Nephron (organoid): ENCODE results near the gene DOCK3.

Experiments used
- H3K27ac Mint-ChIP-seq, 3 experiments: 2 replicates each; pipeline ENCODE4 v1.8.0; 2020; ENCODE audit warnings: mixed read lengths in 3 of 3, mild to moderate bottlenecking in 2 of 3, moderate library complexity in 1 of 3
- H3K27me3 Mint-ChIP-seq: 2 replicates; pipeline ENCODE4 v1.8.0; 2021; ENCODE audit warnings: low read depth, mild to moderate bottlenecking, moderate library complexity, mixed read lengths
- H3K36me3 Mint-ChIP-seq: 2 replicates; pipeline ENCODE4 v1.8.0; 2020; ENCODE audit warnings: low read depth, mixed read lengths
- H3K4me1 Mint-ChIP-seq: 2 replicates; pipeline ENCODE4 v1.8.0; 2020; ENCODE audit warnings: mixed read lengths
- H3K4me3 Mint-ChIP-seq, 3 experiments: 2 replicates each; pipeline ENCODE4 v1.8.0; 2020; ENCODE audit warnings: mild to moderate bottlenecking in 3 of 3, mixed read lengths in 3 of 3, moderate library complexity in 2 of 3
- H3K9me3 Mint-ChIP-seq: 2 replicates; pipeline ENCODE4 v1.8.0; 2020; ENCODE audit warnings: mixed read lengths
- CTCF ChIP-seq, 3 experiments: fragments of 200-600 bp; sonication (generic); IDR thresholded peaks; one replicate each; pipeline ENCODE4 v1.5.0; 2021; ENCODE audit warnings: antibody characterized with exemption in 3 of 3; ENCODE audit not compliant: unreplicated experiment in 3 of 3

Gene DOCK3

DNA sequence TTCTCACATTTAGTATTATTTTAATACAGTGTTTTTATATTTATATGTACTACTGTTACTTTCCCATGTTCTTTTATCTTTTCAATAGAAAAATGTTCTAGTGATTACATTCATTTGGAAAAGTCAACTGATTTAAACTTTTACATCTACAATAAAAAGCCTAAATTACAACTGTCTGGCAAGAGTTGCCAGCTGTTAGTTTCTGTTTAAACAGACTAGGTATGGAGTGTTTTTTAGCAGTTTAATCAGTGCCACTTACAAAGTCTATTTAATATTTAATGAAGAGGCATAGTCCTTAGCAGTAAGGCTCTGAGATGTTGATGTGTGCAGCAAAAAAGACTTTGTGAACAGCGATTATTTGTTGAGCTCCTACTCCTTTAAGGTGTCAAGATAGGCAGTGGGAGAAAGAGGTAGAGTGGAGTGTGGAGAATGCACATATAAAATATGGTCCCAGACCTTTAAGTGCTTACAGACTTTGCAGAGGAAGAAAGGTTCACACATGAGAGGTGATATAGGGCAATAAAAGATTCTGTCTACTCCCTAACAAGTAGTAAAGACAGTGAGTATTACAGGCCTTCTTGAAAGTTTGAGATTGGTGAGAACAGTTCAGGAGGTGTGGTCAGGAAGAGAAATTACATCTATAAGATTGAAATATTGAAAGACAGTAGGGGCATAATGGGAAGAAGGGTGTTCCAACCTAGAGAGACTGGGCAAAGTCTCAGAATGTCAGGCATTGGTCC, 320.5 kb downstream of the DOCK3 start:
- TF ChIP-seq CTCF (IDR thresholded peaks at IDR 0.05; ENCODE audit: unreplicated experiment in 3 of 3): no peak
- no peaks in the 10 kb centered on the region for H3K4me1 Mint-ChIP-seq
- no peaks in the 10 kb centered on the region for H3K36me3 Mint-ChIP-seq
- H3K4me3 Mint-ChIP-seq: no peak overlapping the region
- no peak overlapping the region for H3K27ac Mint-ChIP-seq
- no peaks in the 10 kb centered on the region for H3K27me3 Mint-ChIP-seq
- peaks cover 13% of the 10 kb centered on the region for H3K9me3 Mint-ChIP-seq

DNA sequence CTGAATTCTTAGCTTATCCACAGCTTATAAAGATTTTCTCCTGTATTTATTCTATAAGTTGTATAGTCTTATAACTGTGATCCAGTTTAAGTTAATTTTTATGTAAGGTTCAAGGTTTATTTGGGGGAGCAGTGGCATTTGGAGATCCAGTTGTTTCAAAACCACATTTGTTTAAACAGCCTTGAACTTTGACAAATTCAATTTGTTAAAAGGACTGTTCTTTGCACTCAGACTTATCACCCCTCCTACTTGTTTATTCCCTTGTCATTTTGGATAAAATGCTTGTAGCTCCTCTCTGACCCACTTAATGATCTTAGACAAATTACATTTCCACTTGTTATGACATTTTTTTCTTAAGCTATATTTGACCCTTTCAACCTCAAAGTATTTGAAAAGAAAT, 327.8 kb downstream of the DOCK3 start:
- Mint-ChIP-seq H3K4me3 (no peak overlapping the region), H3K9me3 (no peaks in the 10 kb centered on the region), H3K27me3 (no peaks in the 10 kb centered on the region), H3K27ac (no peak overlapping the region), H3K4me1 (no peaks in the 10 kb centered on the region), H3K36me3 (no peaks in the 10 kb centered on the region)
- no peak for TF ChIP-seq CTCF (IDR thresholded peaks at IDR 0.05; ENCODE audit: unreplicated experiment in 3 of 3)

- no peaks in the 10 kb centered on the region for H3K4me1 Mint-ChIP-seq
- no peak overlapping the region for H3K27ac Mint-ChIP-seq
- no peaks in the 10 kb centered on the region for H3K27me3 Mint-ChIP-seq
- no peak for TF ChIP-seq CTCF (IDR thresholded peaks at IDR 0.05; ENCODE audit: unreplicated experiment in 3 of 3)
- H3K9me3 Mint-ChIP-seq: peaks cover 2% of the 10 kb centered on the region
- H3K36me3 Mint-ChIP-seq: no peaks in the 10 kb centered on the region
- H3K4me3 Mint-ChIP-seq: no peak overlapping the region
Observed at GRCh38 chr3:51004235-51004634, 329.5 kb downstream of the DOCK3 start.

DNA sequence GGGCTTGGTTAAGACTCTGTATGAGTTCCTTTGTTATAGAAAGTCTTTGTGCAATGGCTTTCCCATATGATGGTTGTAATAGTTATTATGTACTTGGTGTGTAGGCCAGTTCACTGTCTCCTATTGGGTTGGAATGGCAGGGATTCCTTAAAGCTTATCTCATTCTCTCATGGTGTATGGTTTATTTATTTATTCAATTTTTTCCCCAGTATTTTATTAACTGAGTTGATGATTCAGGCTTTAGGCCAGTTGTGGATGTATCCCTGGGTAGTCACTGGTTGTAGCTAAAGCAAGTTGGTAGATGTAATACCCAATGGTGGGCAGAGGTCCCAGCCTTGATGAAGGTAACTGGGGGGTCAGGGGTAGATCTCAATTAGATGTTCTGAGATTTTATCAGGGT, 349.4 kb downstream of the DOCK3 start:
- no peak overlapping the region for H3K27ac Mint-ChIP-seq
- no peak overlapping the region for H3K4me3 Mint-ChIP-seq
- H3K4me1 Mint-ChIP-seq: no peaks in the 10 kb centered on the region
- H3K9me3 Mint-ChIP-seq: peaks cover 24% of the 10 kb centered on the region
- H3K27me3 Mint-ChIP-seq: no peaks in the 10 kb centered on the region
- TF ChIP-seq CTCF (IDR thresholded peaks at IDR 0.05; ENCODE audit: unreplicated experiment in 3 of 3): no peak
- H3K36me3 Mint-ChIP-seq: no peaks in the 10 kb centered on the region

GRCh38 chr3:51024765-51025632, 350.3 kb downstream of the DOCK3 start:
- Mint-ChIP-seq H3K4me1 (no peaks in the 10 kb centered on the region), H3K4me3 (no peak overlapping the region), H3K27me3 (no peaks in the 10 kb centered on the region), H3K9me3 (peaks cover 21% of the 10 kb centered on the region), H3K27ac (no peak overlapping the region), H3K36me3 (no peaks in the 10 kb centered on the region)
- TF ChIP-seq CTCF (IDR thresholded peaks at IDR 0.05; ENCODE audit: unreplicated experiment in 3 of 3): no peak
